Endothelial cell of umbilical vein (primary cell): ENCODE results near the gene GSTP1.

Experiments used
- JUN ChIP-seq: IDR thresholded peaks from 2 replicates; pipeline ENCODE4 v1.6.1; 2011; ENCODE audit warnings: borderline replicate concordance, low read depth; ENCODE audit not compliant: insufficient read length, insufficient read depth
- TF ChIP-seq, protein P1 (sequence below), 2 donors: IDR thresholded peaks; 1 replicate in 1 of 2; 2 replicates in 1 of 2; pipeline ENCODE4 v1.5.1; 2011; ENCODE audit warnings: low read length in 2 of 2, mild to moderate bottlenecking in 2 of 2, moderate library complexity in 2 of 2, control low read depth in 1 of 2, inconsistent platforms in 1 of 2, low read depth in 1 of 2; ENCODE audit not compliant: insufficient read depth in 1 of 2; ENCODE audit errors: extremely low read depth in 1 of 2

DNA sequence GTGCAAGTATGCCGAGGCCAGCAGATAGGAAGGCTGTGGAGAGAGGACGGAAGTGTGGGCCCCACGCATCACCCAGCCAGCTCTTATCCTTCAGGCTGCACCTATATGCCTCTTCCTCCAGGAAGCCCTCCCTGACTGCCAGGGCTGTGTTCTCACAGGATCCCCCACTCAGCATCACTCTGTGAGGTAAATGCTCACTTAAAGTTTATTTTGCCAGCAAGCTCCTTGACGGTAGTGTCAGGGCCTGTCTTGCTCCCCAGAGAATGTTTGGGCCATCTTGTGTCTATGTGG lies 51.6 kb downstream of the GSTP1 start:
- TF ChIP-seq, protein P1, sequence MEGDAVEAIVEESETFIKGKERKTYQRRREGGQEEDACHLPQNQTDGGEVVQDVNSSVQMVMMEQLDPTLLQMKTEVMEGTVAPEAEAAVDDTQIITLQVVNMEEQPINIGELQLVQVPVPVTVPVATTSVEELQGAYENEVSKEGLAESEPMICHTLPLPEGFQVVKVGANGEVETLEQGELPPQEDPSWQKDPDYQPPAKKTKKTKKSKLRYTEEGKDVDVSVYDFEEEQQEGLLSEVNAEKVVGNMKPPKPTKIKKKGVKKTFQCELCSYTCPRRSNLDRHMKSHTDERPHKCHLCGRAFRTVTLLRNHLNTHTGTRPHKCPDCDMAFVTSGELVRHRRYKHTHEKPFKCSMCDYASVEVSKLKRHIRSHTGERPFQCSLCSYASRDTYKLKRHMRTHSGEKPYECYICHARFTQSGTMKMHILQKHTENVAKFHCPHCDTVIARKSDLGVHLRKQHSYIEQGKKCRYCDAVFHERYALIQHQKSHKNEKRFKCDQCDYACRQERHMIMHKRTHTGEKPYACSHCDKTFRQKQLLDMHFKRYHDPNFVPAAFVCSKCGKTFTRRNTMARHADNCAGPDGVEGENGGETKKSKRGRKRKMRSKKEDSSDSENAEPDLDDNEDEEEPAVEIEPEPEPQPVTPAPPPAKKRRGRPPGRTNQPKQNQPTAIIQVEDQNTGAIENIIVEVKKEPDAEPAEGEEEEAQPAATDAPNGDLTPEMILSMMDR (IDR thresholded peaks at IDR 0.05; ENCODE audit: extremely low read depth in 1 of 2, insufficient read depth in 1 of 2, low read depth in 1 of 2, low read length in 2 of 2) = no peak
- TF ChIP-seq JUN = no peak
